K562 (cell line): ENCODE measurements around the gene PSMD7.

Experiments used
- ASH1L ChIP-seq: fragments of 450-650 bp; IDR thresholded peaks from 2 replicates; pipeline ENCODE4 v1.6.1; 2018; ENCODE audit warnings: borderline replicate concordance, mild to moderate bottlenecking, low read depth; ENCODE audit not compliant: partially characterized antibody
- BHLHE40 ChIP-seq: IDR thresholded peaks from 2 replicates; pipeline ENCODE4 v1.6.1; 2011; ENCODE audit warnings: low read length, improper control_type of control experiment
- CEBPB ChIP-seq: fragments of 450-650 bp; IDR thresholded peaks from 2 replicates; pipeline ENCODE4 v1.6.1; 2016; ENCODE audit warnings: missing genetic modification characterization, missing compliant biosample characterization
- EP300 ChIP-seq: IDR thresholded peaks from 2 replicates; pipeline ENCODE4 v1.6.1; 2012; ENCODE audit warnings: low read length, improper control_type of control experiment
- TAF1 ChIP-seq: IDR thresholded peaks from 2 replicates; pipeline ENCODE4 v1.6.1; 2011; ENCODE audit warnings: mild to moderate bottlenecking, low read length, moderate library complexity; ENCODE audit not compliant: insufficient read depth, control insufficient read depth, severe bottlenecking; ENCODE audit errors: extremely low read depth
- ZNF431 ChIP-seq: sonication (generic); formaldehyde crosslinking; IDR thresholded peaks from 2 replicates; pipeline ENCODE4 v1.8.0; 2022; ENCODE audit warnings: mild to moderate bottlenecking, missing genetic modification reagents
- ZNF586 ChIP-seq: fragments of 450-650 bp; formaldehyde crosslinking; conservative IDR thresholded peaks from 2 replicates; pipeline ENCODE4 v1.4.0; 2020; ENCODE audit warnings: mild to moderate bottlenecking, moderate library complexity
- TF ChIP-seq, protein P1 (sequence below): fragments of 250-450 bp; sonication (Bioruptor Pico); IDR thresholded peaks from 2 replicates; pipeline ENCODE4 v1.8.0; 2021; ENCODE audit warnings: moderate library complexity, mild to moderate bottlenecking, inconsistent platforms
- TF ChIP-seq, protein P2 (sequence below): fragments of 450-650 bp; IDR thresholded peaks from 2 replicates; pipeline ENCODE4 v1.6.1; 2016; ENCODE audit warnings: low read depth

DNA sequence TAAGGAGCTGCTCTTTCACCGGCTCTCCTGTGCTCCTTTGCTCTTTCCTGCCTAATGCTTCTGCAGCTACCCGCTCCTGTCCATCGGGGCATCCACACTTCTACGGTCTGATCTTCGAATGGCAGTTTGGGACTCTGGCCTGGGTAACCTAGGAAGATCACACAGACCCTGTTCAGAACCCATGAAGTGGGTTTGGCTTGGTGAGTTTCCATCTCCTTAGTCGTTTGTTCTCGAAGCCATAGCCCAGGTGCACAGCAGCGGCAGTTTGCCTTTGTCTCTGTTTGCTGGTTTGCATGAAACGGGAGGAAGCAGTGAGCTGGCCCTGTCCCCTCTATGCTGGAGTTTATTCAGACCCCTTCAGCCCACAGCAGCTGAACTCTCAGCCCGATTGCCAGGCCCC is 29.0 kb downstream of the PSMD7 start:
- TF ChIP-seq EP300 (no peak), ZNF586 (CRISPR knock-in tag) (no peak), ASH1L (no peak), TAF1 (no peak), ZNF431 (CRISPR knock-in tag) (no peak), CEBPB (tag) (no peak), BHLHE40 (no peak)
- TF ChIP-seq, protein P1, sequence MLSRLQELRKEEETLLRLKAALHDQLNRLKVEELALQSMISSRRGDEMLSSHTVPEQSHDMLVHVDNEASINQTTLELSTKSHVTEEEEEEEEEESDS = no peak
- TF ChIP-seq, protein P2, sequence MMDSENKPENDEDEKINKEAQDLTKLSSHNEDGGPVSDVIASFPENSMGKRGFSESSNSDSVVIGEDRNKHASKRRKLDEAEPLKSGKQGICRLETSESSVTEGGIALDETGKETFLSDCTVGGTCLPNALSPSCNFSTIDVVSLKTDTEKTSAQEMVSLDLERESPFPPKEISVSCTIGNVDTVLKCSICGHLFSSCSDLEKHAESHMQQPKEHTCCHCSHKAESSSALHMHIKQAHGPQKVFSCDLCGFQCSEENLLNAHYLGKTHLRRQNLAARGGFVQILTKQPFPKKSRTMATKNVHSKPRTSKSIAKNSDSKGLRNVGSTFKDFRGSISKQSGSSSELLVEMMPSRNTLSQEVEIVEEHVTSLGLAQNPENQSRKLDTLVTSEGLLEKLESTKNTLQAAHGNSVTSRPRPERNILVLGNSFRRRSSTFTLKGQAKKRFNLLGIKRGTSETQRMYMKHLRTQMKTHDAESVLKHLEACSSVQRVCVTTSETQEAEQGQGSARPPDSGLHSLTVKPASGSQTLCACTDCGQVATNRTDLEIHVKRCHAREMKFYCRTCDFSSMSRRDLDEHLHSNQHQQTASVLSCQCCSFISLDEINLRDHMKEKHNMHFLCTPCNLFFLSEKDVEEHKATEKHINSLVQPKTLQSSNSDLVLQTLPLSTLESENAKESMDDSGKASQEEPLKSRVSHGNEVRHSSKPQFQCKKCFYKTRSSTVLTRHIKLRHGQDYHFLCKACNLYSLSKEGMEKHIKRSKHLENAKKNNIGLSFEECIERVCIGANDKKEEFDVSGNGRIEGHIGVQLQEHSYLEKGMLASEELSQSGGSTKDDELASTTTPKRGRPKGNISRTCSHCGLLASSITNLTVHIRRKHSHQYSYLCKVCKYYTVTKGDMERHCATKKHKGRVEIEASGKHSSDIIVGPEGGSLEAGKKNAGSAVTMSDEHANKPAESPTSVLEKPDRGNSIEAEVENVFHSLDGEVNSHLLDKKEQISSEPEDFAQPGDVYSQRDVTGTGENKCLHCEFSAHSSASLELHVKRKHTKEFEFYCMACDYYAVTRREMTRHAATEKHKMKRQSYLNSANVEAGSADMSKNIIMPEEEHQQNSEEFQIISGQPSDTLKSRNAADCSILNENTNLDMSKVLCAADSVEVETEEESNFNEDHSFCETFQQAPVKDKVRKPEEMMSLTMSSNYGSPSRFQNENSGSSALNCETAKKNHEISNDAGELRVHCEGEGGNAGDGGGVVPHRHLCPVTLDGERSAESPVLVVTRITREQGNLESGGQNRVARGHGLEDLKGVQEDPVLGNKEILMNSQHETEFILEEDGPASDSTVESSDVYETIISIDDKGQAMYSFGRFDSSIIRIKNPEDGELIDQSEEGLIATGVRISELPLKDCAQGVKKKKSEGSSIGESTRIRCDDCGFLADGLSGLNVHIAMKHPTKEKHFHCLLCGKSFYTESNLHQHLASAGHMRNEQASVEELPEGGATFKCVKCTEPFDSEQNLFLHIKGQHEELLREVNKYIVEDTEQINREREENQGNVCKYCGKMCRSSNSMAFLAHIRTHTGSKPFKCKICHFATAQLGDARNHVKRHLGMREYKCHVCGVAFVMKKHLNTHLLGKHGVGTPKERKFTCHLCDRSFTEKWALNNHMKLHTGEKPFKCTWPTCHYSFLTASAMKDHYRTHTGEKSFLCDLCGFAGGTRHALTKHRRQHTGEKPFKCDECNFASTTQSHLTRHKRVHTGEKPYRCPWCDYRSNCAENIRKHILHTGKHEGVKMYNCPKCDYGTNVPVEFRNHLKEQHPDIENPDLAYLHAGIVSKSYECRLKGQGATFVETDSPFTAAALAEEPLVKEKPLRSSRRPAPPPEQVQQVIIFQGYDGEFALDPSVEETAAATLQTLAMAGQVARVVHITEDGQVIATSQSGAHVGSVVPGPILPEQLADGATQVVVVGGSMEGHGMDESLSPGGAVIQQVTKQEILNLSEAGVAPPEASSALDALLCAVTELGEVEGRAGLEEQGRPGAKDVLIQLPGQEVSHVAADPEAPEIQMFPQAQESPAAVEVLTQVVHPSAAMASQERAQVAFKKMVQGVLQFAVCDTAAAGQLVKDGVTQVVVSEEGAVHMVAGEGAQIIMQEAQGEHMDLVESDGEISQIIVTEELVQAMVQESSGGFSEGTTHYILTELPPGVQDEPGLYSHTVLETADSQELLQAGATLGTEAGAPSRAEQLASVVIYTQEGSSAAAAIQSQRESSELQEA = no peak
